ENCODE data around the gene KRTAP4-12. TPM values are rescaled to one million over a fixed set of nuclear protein-coding genes. Genes with fewer than 3 reads are reported as not detected.

Gene KRTAP4-12
- total and polyA plus RNA-seq, 10 of the 15 experiments (the other 5 are each of a cell fraction or from before 2014, with no cell fraction given) = not detected

GRCh38 chr17:41076788-41077187 is 47.2 kb downstream of the KRTAP4-12 start (continued):
- TF ChIP-seq ASH2L (IDR thresholded peaks at IDR 0.05; ENCODE audit: borderline replicate concordance, low read depth) (no peak), SMC3 (IDR thresholded peaks at IDR 0.05; ENCODE audit: borderline replicate concordance, low read length) (no peak), PKNOX1 (IDR thresholded peaks at IDR 0.05) (no peak), SMAD5 (IDR thresholded peaks at IDR 0.05; ENCODE audit: low read depth) (no peak), JUNB (IDR thresholded peaks at IDR 0.05) (no peak), MXI1 (IDR thresholded peaks at IDR 0.05; ENCODE audit: low read depth, low read length) (no peak)
- TF ChIP-seq, protein P1, sequence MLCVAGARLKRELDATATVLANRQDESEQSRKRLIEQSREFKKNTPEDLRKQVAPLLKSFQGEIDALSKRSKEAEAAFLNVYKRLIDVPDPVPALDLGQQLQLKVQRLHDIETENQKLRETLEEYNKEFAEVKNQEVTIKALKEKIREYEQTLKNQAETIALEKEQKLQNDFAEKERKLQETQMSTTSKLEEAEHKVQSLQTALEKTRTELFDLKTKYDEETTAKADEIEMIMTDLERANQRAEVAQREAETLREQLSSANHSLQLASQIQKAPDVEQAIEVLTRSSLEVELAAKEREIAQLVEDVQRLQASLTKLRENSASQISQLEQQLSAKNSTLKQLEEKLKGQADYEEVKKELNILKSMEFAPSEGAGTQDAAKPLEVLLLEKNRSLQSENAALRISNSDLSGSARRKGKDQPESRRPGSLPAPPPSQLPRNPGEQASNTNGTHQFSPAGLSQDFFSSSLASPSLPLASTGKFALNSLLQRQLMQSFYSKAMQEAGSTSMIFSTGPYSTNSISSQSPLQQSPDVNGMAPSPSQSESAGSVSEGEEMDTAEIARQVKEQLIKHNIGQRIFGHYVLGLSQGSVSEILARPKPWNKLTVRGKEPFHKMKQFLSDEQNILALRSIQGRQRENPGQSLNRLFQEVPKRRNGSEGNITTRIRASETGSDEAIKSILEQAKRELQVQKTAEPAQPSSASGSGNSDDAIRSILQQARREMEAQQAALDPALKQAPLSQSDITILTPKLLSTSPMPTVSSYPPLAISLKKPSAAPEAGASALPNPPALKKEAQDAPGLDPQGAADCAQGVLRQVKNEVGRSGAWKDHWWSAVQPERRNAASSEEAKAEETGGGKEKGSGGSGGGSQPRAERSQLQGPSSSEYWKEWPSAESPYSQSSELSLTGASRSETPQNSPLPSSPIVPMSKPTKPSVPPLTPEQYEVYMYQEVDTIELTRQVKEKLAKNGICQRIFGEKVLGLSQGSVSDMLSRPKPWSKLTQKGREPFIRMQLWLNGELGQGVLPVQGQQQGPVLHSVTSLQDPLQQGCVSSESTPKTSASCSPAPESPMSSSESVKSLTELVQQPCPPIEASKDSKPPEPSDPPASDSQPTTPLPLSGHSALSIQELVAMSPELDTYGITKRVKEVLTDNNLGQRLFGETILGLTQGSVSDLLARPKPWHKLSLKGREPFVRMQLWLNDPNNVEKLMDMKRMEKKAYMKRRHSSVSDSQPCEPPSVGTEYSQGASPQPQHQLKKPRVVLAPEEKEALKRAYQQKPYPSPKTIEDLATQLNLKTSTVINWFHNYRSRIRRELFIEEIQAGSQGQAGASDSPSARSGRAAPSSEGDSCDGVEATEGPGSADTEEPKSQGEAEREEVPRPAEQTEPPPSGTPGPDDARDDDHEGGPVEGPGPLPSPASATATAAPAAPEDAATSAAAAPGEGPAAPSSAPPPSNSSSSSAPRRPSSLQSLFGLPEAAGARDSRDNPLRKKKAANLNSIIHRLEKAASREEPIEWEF (IDR thresholded peaks at IDR 0.05; ENCODE audit: insufficient replicate concordance, low read depth, low read length) = no peak

Data from GM12878 (cell line).